ENCODE results near the gene KAZALD1. TPM values are rescaled to one million over a fixed set of nuclear protein-coding genes. Genes with fewer than 3 reads are reported as not detected.

KAZALD1 gene
- total RNA-seq, 1 experiment from 2014 or later = 16.0 TPM

- no peak for TF ChIP-seq JUND (IDR thresholded peaks at IDR 0.05)
- no peak for TF ChIP-seq ZBTB33 (IDR thresholded peaks at IDR 0.05; ENCODE audit: extremely low read depth, insufficient replicate concordance, low read length)
- ChIA-PET RAD21 (ENCODE audit: low non-redundant PET in 1 of 2, low total read pairs in 2 of 2, uncharacterized antibody in 2 of 2, unreplicated experiment in 2 of 2) (interaction anchor here (0.6 to 3.9 kb wide), 3 partner anchors 47 to 64 kb away, joined by 3 to 92 read pairs (median 5); no protein-coding TSS in a partner anchor), POLR2A (interaction anchor here (1.9 to 2.9 kb wide), 2 partner anchors 47 to 48 kb away, joined by 4 to 36 read pairs; no protein-coding TSS in a partner anchor), CTCF (interaction anchor here (1.1 to 9.5 kb wide), 10 partner anchors 12 to 119 kb away, joined by 3 to 414 read pairs (median 20); partner anchors contain the start of gene KAZALD1)
- Histone ChIP-seq H3K4me2 (ENCODE audit: low read length) (peak overlapping the region; percentile 61; the same call in 1 of the 2 replicates), H3K36me3 (ENCODE audit: control insufficient read depth in 1 of 2, insufficient read depth in 2 of 2, low read length in 2 of 2) (no peaks in the 10 kb centered on the region), H3K79me2 (ENCODE audit: insufficient read depth, low read length) (no peaks in the 10 kb centered on the region), H4K20me1 (ENCODE audit: insufficient read depth) (no peaks in the 10 kb centered on the region), H3K4me1 (ENCODE audit: control insufficient read depth in 1 of 2, insufficient read depth in 2 of 2, low read length in 2 of 2) (peaks cover 5 to 33% of the 10 kb centered on the region in 2 experiments; a peak in 3 of 4 replicates), H3K9ac (ENCODE audit: low read length) (no peak overlapping the region), H2AFZ (ENCODE audit: low read depth, low read length, poor library complexity, severe bottlenecking) (no peak overlapping the region), H3K4me3 (replicated peaks in 1 of 2; ENCODE audit: low read depth in 1 of 2, low read length in 2 of 2) (no peak overlapping the region), H3K9me2 (ENCODE audit: insufficient read depth) (no peaks in the 10 kb centered on the region), H3K27me3 (ENCODE audit: insufficient read depth, low read length) (0 out of 2 replicates have a peak, but pooled peaks cover 1% of the 10 kb centered on the region), H3K9me3 (ENCODE audit: control insufficient read depth in 1 of 2, insufficient read depth in 1 of 2, low read depth in 1 of 2, low read length in 2 of 2) (no peaks in the 10 kb centered on the region), H3K27ac (ENCODE audit: low read depth, low read length) (no peak overlapping the region)
- no TSS peak for BruUV-seq (replicated peaks)
- ATAC-seq (no peak), DNase-seq (ENCODE audit: low read depth, low spot score) (no peak)
- intact Hi-C loops (cut with micrococcal nuclease) = no loop called here
Measured at GRCh38 chr10:101094121-101094879, 32.5 kb downstream of the KAZALD1 start.

GRCh38 chr10:101095004-101095403 is 33.2 kb downstream of the KAZALD1 start:
- no peak for DNase-seq (ENCODE audit: low read depth, low spot score)
- no peaks in the 10 kb centered on the region for H3K36me3 ChIP-seq (ENCODE audit: control insufficient read depth in 1 of 2, insufficient read depth in 2 of 2, low read length in 2 of 2)
- H2AFZ ChIP-seq (ENCODE audit: low read depth, low read length, poor library complexity, severe bottlenecking) = no peak overlapping the region
- TSS peak; percentile 91 for BruUV-seq (replicated peaks)
- H3K9ac ChIP-seq (ENCODE audit: low read length) = 0 out of 2 replicates have a peak overlapping the region, but pooled peaks have one; percentile 16
- H4K20me1 ChIP-seq (ENCODE audit: insufficient read depth) = no peaks in the 10 kb centered on the region
- RAD21 ChIA-PET (ENCODE audit: low non-redundant PET in 1 of 2, low total read pairs in 2 of 2, uncharacterized antibody in 2 of 2, unreplicated experiment in 2 of 2) = interaction anchor here (0.6 to 3.9 kb wide), 9 partner anchors 29 to 475 kb away, joined by 3 to 92 read pairs (median 4); partner anchors contain the start of gene KAZALD1 (in 1 of the 2)
- H3K9me2 ChIP-seq (ENCODE audit: insufficient read depth) = no peaks in the 10 kb centered on the region
- peaks cover 6% of the 10 kb centered on the region; the same call in 1 of the 2 replicates for H3K27me3 ChIP-seq (ENCODE audit: insufficient read depth, low read length)
- ATAC-seq = no peak
- intact Hi-C loops (cut with micrococcal nuclease) = loop anchor here (1.0 kb wide), 1 partner anchor 47 kb away; no protein-coding TSS in a partner anchor
- H3K27ac ChIP-seq (ENCODE audit: low read depth, low read length) = peak overlapping the region; percentile 20; the same call in 1 of the 2 replicates
- peak overlapping the region; percentile 61 for H3K4me2 ChIP-seq (ENCODE audit: low read length)
- H3K4me3 ChIP-seq (replicated peaks in 1 of 2; ENCODE audit: low read depth in 1 of 2, low read length in 2 of 2) = peak overlapping the region; percentile 23 to 36
- no peaks in the 10 kb centered on the region for H3K79me2 ChIP-seq (ENCODE audit: insufficient read depth, low read length)
- no peaks in the 10 kb centered on the region for H3K9me3 ChIP-seq (ENCODE audit: control insufficient read depth in 1 of 2, insufficient read depth in 1 of 2, low read depth in 1 of 2, low read length in 2 of 2)
- peaks cover 0 to 26% of the 10 kb centered on the region in 2 experiments; a peak in 2 of 4 replicates for H3K4me1 ChIP-seq (ENCODE audit: control insufficient read depth in 1 of 2, insufficient read depth in 2 of 2, low read length in 2 of 2)
- POLR2A ChIA-PET = interaction anchor here (0.6 to 2.9 kb wide), 7 partner anchors 44 to 64 kb away, joined by 3 to 36 read pairs (median 3); partner anchors contain the start of genes PDZD7 and SFXN3
- TF ChIP-seq YY1 (IDR thresholded peaks at IDR 0.05; ENCODE audit: extremely low read depth, insufficient replicate concordance, low read depth, low read length) (no peak), POLR2A (IDR thresholded peaks at IDR 0.05; ENCODE audit: borderline replicate concordance, extremely low read depth, insufficient read depth, insufficient read length) (no peak), EZH2 (IDR thresholded peaks at IDR 0.05) (no peak)
- CTCF ChIA-PET = interaction anchor here (0.7 to 9.5 kb wide), 37 partner anchors 9 to 508 kb away, joined by 3 to 414 read pairs (median 6); partner anchors contain the start of genes KAZALD1, PDZD7 and SFXN3

All from HCT116 (cell line).